GM18505 (cell line): Measurements from ENCODE around the gene EIF4EBP3.
"Not testable (repeated sequence)": the region's sequence is repeated elsewhere in the genome, so short reads cannot be mapped to it uniquely, and the experiment has no call there.

Source experiments
- ATAC-seq: cut with Tn5 transposase; IDR thresholded peaks from one replicate; pipeline ENCODE4 v1.9.1; 2021; ENCODE audit not compliant: unreplicated experiment
- POLR2A ChIP-seq: IDR thresholded peaks from 4 replicates; pipeline ENCODE4 v1.6.1; 2011; ENCODE audit warnings: borderline replicate concordance; ENCODE audit not compliant: insufficient read depth, insufficient read length; ENCODE audit errors: extremely low read depth

Gene EIF4EBP3

DNA sequence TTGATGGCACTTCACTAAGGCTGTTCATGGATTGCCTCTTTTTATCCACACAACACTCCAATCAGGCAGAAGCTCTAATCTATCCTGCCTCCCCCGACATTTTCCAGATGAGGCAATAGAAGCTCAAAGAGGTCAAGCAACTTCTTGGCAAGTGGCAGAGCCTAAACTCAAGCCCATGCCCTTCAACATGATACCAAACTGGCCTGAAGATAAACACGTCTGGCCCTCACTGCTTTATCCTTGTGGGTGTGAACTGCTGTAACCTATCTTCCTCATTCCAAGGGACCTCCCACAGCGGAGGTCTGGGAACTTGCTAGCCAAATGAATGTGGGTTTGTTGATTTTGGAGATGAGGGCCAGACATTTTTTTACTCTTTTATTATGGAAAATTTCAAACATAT lies 26.7 kb downstream of the EIF4EBP3 start:
- no peak for ATAC-seq
- no peak for TF ChIP-seq POLR2A

DNA sequence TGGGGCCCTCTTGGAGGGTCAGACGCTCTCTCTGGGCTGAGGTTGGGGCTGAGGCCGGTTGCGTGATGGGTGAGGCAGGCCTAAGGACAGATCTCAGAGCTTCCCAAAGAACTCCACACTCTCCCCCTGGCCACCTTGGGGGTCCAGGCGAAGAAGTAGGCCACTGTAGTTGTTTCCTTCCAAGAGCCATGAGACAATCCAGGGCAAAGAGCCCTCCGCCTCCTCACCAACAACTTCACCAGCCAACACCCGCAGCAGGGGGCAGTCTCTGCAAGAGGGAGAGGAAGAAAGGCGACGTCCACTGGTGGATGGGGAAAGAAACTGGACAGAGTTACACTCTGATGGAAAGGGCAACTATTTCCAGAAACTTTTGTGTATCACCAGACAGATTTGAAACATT lies 27.8 kb downstream of the EIF4EBP3 start:
- no peak for TF ChIP-seq POLR2A
- no peak for ATAC-seq

DNA sequence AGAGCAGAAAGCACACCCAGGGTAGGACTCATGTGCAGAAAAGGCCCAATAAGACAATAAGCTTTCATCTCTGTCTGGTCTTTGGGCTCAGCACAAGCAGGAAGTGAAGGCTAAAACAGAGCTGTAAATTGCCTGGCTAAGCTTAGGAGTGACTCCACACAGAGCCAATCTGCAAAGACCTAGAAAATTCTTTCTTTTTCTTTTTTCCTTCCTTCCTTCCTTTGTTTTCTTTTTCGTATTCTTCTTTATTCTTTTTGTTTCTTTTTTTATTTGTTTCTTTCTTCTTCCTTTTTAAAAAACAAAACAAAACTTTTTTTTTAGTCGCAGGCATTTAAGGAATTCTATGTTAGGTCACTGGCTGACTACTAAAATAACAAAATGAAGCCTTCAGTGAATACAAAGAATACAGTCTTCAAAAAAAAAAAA lies 29.3 kb downstream of the EIF4EBP3 start:
- TF ChIP-seq POLR2A, result no peak

DNA sequence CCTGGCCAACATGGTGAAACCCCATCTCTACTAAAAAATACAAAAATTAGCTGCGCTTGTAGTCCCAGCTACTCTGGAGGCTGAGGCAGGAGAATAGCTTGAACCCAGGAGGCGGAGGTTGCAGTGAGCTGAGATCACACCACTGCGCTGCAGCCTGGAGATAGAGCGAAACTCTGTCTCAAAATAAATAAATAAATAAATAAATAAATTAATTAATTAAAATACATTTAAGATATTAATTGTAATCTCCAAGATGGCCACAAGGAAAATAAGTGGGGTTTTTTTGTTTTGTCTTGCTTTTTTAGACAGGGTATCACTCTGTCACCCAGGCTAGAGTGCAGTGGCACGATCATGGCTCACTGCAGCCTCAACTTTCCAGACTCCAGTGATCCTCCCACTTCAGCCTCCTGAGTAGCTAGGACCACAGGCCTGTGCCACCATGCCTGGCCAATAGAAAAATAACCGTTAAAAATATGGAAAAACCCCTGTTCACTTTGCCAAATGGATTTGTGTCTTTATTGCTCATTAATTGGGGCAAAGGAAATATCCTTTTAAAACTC lies 31.8 kb downstream of the EIF4EBP3 start:
- ATAC-seq, result not testable (repeated sequence)

More for the DNA sequence above, 29.3 kb downstream of the EIF4EBP3 start:
- ATAC-seq, result no peak

DNA sequence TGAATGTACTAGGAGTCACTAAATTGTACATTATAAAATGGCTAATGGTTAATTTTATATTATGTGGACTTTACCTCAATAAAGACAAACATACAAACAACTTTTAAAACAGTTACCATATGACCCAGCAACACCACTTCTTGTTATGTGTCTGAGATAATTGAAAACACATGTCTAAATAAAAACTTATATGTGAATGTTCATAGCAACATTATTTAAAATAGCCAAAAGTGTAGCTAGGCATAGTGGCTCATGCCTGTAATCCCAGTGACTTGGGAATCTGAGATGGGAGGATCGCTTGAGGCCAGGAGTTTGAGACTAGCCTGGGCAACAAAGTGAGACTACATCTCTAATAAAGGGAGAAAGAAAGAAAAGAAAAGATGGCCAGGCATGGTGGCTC lies 40.0 kb downstream of the EIF4EBP3 start:
- no peak for TF ChIP-seq POLR2A
- no peak for ATAC-seq

DNA sequence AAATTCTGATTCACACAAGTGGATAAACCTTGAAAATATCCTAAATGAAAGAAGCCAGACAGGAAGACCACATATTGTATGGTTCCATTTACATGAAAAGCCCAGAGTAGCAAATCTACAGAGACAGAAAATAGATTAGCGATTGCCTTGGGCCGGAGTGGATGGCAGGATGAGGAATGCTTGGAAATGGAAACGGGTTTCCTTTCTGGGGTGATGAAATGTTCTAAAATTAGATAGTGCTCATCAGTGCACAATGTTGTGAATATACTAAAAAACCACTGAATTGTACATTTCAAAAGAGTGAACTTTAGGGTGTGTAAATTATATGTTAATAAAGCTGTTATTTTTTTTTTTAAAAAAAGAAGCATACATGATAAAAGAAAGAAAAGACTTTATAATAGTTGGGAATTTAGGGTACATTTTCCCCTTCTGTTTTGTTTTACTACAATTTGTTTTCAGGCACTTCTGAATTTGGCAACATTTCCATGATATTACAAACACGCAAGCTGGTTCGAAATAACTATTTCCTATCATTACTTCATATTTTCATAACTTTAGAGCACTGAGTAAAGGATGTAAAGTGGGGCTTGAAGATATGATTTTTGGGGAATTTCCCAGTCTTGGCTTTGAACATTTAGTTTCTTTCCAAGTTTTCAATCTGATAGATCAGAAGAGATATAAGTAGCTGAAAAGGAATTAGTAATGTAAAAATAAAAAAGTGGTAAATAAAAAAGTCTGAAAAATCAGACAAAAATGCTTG lies 41.0 kb downstream of the EIF4EBP3 start:
- no peak for ATAC-seq
- no peak for TF ChIP-seq POLR2A

DNA sequence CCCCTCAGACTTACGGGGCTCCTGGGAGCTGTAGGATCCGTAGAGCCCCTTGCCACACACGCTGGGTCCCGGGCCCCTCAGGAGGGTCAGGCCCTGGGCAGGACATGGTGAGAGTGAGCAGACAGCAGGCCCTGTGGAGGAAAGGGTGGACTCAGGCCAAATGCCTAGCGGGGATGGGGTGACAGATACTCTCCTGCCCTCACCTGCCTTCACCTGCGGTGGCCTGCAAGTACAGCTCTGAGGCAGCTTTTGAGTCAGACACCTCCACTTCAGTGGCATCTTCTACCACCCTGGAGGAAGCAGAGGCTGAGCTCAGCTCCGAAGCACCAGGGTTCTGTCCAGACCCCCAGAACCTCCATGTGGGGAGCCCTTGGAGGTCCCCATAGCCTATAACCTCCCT lies 43.4 kb downstream of the EIF4EBP3 start:
- no peak for TF ChIP-seq POLR2A
- no peak for ATAC-seq

DNA sequence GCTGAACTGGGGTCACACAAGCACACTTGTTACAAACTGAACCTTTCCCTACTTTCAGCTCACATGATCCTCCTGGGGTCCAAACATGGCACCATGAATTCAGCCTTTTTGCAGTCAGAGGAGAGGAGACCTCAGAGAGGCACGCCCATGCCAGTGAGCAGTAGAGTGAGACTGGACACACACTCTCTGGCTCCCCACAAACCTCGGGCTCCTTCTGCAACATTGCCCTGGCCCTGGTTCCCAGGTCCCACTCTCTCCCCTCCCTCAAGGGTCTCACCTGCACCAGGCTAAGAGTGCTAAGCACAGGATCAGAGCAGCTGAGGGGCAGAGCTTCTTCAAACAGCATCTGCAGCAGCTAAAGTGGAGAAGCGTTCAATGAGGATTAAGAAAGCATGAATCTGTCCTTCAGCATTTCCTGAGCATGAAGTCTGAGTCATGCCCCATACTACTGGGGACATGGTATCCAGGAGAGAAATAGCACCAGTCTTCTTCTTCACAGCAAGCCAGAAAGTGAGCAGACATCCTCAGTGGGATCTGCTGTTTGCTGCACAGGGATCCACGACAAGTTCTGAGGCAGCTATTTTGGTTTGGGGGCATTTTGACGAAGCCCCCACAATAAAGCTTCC lies 44.4 kb downstream of the EIF4EBP3 start:
- ATAC-seq, result no peak
- no peak for TF ChIP-seq POLR2A

DNA sequence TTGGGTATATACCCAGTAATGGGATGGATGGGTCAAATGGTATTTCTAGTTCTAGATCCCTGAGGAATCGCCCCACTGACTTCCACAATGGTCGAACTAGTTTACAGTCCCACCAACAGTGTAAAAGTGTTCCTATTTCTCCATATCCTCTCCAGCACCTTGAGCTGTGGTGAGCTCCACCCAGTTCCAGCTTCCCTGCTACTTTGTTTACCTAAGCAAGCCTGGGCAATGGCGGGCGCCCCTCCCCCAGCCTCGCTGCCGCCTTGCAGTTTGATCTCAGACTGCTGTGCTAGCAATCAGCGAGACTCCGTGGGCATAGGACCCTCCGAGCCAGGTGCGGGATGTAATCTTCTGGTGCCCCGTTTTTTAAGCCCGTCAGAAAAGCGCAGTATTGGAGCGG lies 45.6 kb downstream of the EIF4EBP3 start:
- not testable (repeated sequence) for ATAC-seq

DNA sequence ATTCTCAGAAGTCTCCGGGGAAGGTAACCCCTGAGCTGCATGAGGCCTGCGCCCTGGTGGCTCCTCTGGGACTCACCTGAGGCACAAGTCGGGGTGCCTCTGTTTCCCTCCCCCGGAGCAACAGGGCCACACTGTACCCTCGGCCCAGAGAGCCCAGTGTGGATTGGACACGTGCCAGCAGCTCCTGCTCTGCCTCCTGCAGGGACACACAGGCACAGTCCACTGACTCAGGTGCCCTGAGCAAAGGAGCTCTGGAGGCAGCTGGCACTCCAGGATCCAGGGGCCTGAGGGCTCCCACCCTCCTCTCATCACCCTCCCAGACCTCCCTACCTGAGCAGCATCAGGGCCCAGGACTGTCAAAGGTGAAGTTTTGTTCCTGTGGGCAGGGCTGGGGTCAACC lies 46.7 kb downstream of the EIF4EBP3 start:
- no peak for TF ChIP-seq POLR2A
- no peak for ATAC-seq

DNA sequence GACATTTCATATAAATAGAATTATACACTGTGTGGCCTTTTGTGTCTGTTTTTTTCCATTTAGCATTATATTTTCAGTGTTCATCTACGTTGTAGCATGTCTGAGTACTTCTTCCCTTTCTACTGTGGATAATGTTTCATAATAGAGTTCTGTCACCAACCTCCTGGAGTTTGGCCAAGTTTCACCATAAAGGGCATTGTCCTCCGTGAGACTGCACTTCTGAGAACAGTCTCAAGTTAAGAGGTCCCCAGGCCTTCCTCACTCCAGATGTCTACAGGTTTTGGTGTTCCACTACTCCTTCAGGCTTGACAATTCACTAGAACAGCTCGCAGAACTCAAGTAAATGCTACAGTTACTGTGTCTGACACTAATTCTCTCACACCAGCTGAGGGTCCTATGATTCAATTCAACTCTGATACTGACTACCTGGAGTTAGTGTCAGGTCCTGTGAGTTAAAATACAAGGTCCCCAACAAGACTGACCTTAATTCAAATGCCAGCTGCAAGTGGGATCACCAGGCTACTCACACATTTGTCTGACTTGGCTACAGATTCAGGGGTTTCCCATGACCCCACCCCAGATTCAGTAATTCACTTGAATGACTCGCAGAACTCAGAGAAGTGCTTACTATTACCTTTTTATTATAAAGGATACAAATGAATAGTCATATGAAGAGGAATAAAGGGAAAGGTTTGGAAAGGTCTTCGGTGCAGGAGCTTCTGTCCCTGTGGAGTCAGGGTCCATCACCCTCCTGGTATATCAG lies 48.3 kb downstream of the EIF4EBP3 start:
- no peak for ATAC-seq
- TF ChIP-seq POLR2A, result no peak

DNA sequence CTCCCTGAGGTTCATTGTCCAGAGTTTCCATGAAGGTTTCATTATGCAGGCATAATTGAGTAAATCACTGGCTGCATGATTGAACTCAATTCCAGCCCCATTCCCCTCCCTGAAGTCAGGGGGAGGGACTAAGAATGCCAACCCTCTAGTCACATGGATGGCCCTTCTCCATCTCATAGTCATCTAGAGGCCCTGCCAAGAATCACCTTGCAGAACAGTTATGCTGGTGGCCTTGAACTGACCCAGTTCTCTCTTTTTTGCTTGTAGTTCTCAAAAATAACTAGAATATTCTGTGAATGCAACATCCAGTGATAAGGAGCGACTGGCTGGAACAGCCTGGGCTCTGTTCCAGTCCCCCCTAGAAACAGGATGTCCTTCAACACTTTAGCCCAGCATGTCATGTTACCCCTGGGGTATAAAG lies 48.9 kb downstream of the EIF4EBP3 start:
- no peak for ATAC-seq
- no peak for TF ChIP-seq POLR2A

DNA sequence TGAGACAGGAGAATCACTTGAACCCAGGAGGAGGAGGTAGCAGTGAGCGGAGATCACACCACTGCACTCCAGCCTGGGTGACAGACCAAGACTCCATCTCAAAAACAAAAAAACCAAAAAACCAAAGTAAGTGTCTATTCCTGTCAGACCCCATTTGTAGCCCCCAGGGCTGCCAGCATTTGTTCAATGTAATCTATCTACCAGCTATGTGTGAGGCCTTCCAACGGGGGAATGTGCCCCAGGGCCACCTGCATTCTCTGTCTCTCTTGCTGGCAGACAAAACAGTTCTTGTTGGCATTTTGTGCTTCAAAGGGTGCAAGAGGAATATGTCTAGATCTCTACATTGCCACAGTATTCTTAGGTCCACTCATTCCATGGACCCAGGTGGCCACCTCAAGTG lies 51.4 kb downstream of the EIF4EBP3 start:
- TF ChIP-seq POLR2A, result no peak
- ATAC-seq, result no peak
